ENCODE results near the gene ORM2. TPM values are rescaled to one million over a fixed set of nuclear protein-coding genes. Genes with fewer than 3 reads are reported as not detected.

ORM2 gene
- total RNA-seq, 4 donors from 2014 or later, result not detected

- H3K27ac ChIP-seq, result no peak overlapping the region
- TF ChIP-seq, protein P1, sequence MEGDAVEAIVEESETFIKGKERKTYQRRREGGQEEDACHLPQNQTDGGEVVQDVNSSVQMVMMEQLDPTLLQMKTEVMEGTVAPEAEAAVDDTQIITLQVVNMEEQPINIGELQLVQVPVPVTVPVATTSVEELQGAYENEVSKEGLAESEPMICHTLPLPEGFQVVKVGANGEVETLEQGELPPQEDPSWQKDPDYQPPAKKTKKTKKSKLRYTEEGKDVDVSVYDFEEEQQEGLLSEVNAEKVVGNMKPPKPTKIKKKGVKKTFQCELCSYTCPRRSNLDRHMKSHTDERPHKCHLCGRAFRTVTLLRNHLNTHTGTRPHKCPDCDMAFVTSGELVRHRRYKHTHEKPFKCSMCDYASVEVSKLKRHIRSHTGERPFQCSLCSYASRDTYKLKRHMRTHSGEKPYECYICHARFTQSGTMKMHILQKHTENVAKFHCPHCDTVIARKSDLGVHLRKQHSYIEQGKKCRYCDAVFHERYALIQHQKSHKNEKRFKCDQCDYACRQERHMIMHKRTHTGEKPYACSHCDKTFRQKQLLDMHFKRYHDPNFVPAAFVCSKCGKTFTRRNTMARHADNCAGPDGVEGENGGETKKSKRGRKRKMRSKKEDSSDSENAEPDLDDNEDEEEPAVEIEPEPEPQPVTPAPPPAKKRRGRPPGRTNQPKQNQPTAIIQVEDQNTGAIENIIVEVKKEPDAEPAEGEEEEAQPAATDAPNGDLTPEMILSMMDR (IDR thresholded peaks at IDR 0.05), result peak; percentile 40 to 79 (median 52)
- no peak for TF ChIP-seq EP300 (IDR thresholded peaks at IDR 0.05)
- peak in 1 of 2 donors; percentile 43 for DNase-seq (ENCODE audit: low spot score in 2 of 2)
- no peak overlapping the region for H3K4me3 ChIP-seq
- H3K4me1 ChIP-seq, result no peaks in the 10 kb centered on the region
- 74 to 85% methylated on average over 16 of the region's 16 CpGs for WGBS, 2 donors
- no peaks in the 10 kb centered on the region for H3K9me3 ChIP-seq
- peaks cover 0 to 98% (median 44%) of the 10 kb centered on the region in 3 donors for H3K36me3 ChIP-seq
- H3K27me3 ChIP-seq, result no peaks in the 10 kb centered on the region
Measured at GRCh38 chr9:114339130-114339908, 9.7 kb downstream of the ORM2 start.

DNA sequence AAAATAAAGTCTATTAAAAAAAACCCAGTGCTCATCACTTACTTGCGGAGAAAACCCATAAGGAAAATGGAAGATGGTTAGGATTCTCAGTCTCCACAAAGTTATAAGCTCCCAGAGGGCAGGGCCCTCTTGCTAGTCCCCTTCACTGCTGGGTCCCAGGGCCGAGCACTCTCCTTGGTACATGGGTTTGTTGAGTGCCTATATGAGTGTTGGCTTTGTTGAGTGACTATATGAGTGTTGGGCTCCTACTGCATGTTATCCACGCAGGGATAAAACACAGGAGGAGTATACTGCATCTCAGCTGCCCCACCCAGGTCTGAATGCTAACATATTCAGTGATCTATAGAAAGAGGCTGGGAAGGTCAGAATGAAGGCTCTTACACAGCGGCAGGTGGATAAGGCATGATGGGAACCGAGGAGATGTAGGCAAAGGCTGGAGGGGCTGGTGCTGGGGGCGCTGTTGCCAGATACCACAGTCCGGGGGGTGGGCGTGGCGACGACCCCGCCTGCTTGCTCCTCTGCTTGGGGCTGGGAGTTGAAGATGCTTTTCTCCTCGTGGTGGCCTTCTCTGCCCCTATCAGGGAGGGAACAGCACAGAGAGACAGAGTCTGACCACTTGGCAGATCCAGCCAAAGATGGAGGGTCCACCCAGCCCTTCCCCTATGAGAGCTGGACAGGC is 11.6 kb downstream of the ORM2 start:
- peaks cover 0 to 100% (median 61%) of the 10 kb centered on the region in 3 donors for H3K36me3 ChIP-seq
- H3K27ac ChIP-seq, result no peak overlapping the region
- TF ChIP-seq EP300 (IDR thresholded peaks at IDR 0.05) (no peak), POLR2A (IDR thresholded peaks at IDR 0.05) (no peak)
- TF ChIP-seq, protein P1 (IDR thresholded peaks at IDR 0.05), result no peak
- no peaks in the 10 kb centered on the region for H3K27me3 ChIP-seq
- no peak overlapping the region for H3K4me3 ChIP-seq
- WGBS, 2 donors, result 88 to 89% methylated on average over 12 of the region's 12 CpGs
- H3K4me1 ChIP-seq, result no peaks in the 10 kb centered on the region
- H3K9me3 ChIP-seq, result no peaks in the 10 kb centered on the region
- DNase-seq (ENCODE audit: low spot score in 2 of 2), result no peak

- Histone ChIP-seq H3K9me3 (no peaks in the 10 kb centered on the region), H3K27ac (no peak overlapping the region), H3K4me1 (no peaks in the 10 kb centered on the region), H3K36me3 (peaks cover 0 to 100% (median 67%) of the 10 kb centered on the region in 3 donors), H3K4me3 (no peak overlapping the region), H3K27me3 (no peaks in the 10 kb centered on the region)
- 93 to 94% methylated on average over 4 of the region's 4 CpGs for WGBS, 2 donors
- TF ChIP-seq EP300 (IDR thresholded peaks at IDR 0.05) (no peak), POLR2A (IDR thresholded peaks at IDR 0.05) (no peak)
- TF ChIP-seq, protein P1 (IDR thresholded peaks at IDR 0.05), result no peak
- no peak for DNase-seq (ENCODE audit: low spot score in 2 of 2)
Measured at GRCh38 chr9:114341991-114342390, 12.3 kb downstream of the ORM2 start.

GRCh38 chr9:114342755-114343440 is 13.2 kb downstream of the ORM2 start:
- Histone ChIP-seq H3K27ac (no peak overlapping the region), H3K27me3 (no peaks in the 10 kb centered on the region), H3K4me1 (no peaks in the 10 kb centered on the region), H3K4me3 (no peak overlapping the region), H3K36me3 (peaks cover 0 to 100% (median 66%) of the 10 kb centered on the region in 3 donors), H3K9me3 (no peaks in the 10 kb centered on the region)
- 88 to 89% methylated on average over 5 of the region's 5 CpGs for WGBS, 2 donors
- DNase-seq (ENCODE audit: low spot score in 2 of 2), result no peak
- TF ChIP-seq POLR2A (IDR thresholded peaks at IDR 0.05) (no peak), EP300 (IDR thresholded peaks at IDR 0.05) (no peak)
- TF ChIP-seq, protein P1 (IDR thresholded peaks at IDR 0.05), result no peak

Measured in tibial nerve (tissue), 4 donors.